ENCODE data around the gene LRRC8A.

LRRC8A gene

DNA sequence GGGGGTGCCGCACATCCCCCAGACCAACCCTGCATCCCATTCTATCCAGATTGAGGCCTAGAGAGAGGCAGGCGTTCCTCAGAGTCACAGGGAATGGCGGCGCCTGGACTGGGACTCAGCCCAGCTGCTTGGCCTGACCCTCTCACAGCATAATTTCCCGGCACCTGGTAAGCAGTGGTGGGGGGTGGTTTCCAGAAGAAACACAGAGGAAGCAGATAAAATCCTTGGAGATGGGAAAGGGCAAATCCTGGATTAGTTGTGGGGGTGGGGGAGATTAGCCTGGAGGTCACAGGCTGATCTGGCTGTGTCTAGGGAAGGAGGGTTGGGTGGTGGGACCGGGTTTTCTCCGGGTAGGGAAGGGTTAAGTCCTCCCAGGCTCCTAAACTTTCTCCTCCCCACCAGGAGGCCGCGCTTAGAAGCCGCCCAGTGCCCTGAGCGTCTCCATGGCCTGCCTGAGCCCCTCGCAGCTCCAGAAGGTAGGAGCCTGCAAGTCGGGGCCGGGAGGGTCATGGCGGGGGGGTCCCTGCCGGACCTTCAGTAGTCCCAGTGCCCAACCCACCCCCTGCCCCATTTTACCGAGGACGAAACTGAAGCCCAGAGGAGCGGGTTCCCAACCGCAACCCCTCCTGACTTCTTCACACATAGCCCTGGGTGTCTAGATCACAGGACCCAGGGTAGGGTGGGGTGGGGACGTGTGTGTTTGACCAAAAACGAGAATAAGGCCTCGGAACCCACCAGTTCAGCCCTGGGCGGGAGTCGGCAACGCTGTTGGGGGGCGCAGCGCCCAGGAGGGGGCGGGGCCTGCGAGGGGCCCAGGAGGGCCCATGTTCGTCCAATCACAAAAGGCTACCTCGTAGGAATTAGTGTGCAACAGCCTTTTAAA, 40.2 kb downstream of the LRRC8A start:
- WGBS, 2 donors (ENCODE audit: extremely low coverage in 2 of 2, insufficient read length in 2 of 2, insufficient replicate concordance in 1 of 2): no CpG with 5 or more reads among the region's 32 CpGs
- Histone ChIP-seq H3K79me1 (ENCODE audit: low read depth, low read length) (peaks cover 5% of the 10 kb centered on the region), H3K4ac (ENCODE audit: low read length) (peak overlapping the region; percentile 93), H3K27ac (replicated peaks; ENCODE audit: low read length) (peak overlapping the region; percentile 77), H4K91ac (ENCODE audit: low read depth, low read length, poor library complexity) (no peak overlapping the region), H2BK120ac (ENCODE audit: low read depth, low read length) (no peak overlapping the region), H3K23ac (ENCODE audit: low read depth, low read length, poor library complexity) (peak overlapping the region; percentile 65), H3K36me3 (replicated peaks in 1 of 2; ENCODE audit: control insufficient read depth in 2 of 2, insufficient read depth in 2 of 2, low read length in 2 of 2) (peaks cover 9 to 19% of the 10 kb centered on the region in 2 donors), H3K27me3 (ENCODE audit: control insufficient read depth in 3 of 3, insufficient read depth in 3 of 3, low read depth in 1 of 3, low read length in 3 of 3) (no peaks in the 10 kb centered on the region), H3K9me3 (replicated peaks in 1 of 2; ENCODE audit: control insufficient read depth in 2 of 2, insufficient read depth in 1 of 2, low read depth in 1 of 2, low read length in 2 of 2) (peaks cover 0 to 2% of the 10 kb centered on the region in 2 donors), H3K14ac (ENCODE audit: low read length) (peak overlapping the region; percentile 71), H3K4me1 (ENCODE audit: control insufficient read depth in 2 of 2, insufficient read depth in 1 of 2, low read depth in 1 of 2, low read length in 2 of 2) (peaks cover 8 to 11% of the 10 kb centered on the region in 2 donors), H3K4me3 (ENCODE audit: low read length in 2 of 2) (peak overlapping the region in 1 of 2 donors; percentile 77), H2BK5ac (ENCODE audit: low read length) (peak overlapping the region; percentile 96), H4K8ac (ENCODE audit: low read depth, low read length) (peak overlapping the region; percentile 43), H2AK5ac (ENCODE audit: low read depth, low read length) (peak overlapping the region; percentile 76), H2AFZ (ENCODE audit: low read length) (peak overlapping the region; percentile 84), H2BK15ac (ENCODE audit: low read length) (peak overlapping the region; percentile 30), H3K9ac (ENCODE audit: low read depth, low read length, poor library complexity) (peak overlapping the region; percentile 81), H3K4me2 (ENCODE audit: insufficient read depth, low read length, poor library complexity, severe bottlenecking) (peak overlapping the region; percentile 71), H2BK12ac (ENCODE audit: low read length) (peak overlapping the region; percentile 75), H3K18ac (ENCODE audit: low read length) (peak overlapping the region; percentile 86)
- DNase-seq (ENCODE audit: low spot score): peak; percentile 63

GRCh38 chr9:128923493-128923883, 41.6 kb downstream of the LRRC8A start:
- Histone ChIP-seq H3K14ac (ENCODE audit: low read length) (no peak overlapping the region), H4K8ac (ENCODE audit: low read depth, low read length) (no peak overlapping the region), H3K4me3 (ENCODE audit: low read length in 2 of 2) (no peak overlapping the region), H3K36me3 (replicated peaks in 1 of 2; ENCODE audit: control insufficient read depth in 2 of 2, insufficient read depth in 2 of 2, low read length in 2 of 2) (peaks cover 0 to 8% of the 10 kb centered on the region in 2 donors), H2AFZ (ENCODE audit: low read length) (no peak overlapping the region), H2BK120ac (ENCODE audit: low read depth, low read length) (no peak overlapping the region), H3K23ac (ENCODE audit: low read depth, low read length, poor library complexity) (no peak overlapping the region), H2BK15ac (ENCODE audit: low read length) (peak overlapping the region; percentile 14), H3K27ac (replicated peaks; ENCODE audit: low read length) (no peak overlapping the region), H3K9me3 (replicated peaks in 1 of 2; ENCODE audit: control insufficient read depth in 2 of 2, insufficient read depth in 1 of 2, low read depth in 1 of 2, low read length in 2 of 2) (peaks cover 0 to 2% of the 10 kb centered on the region in 2 donors), H2BK5ac (ENCODE audit: low read length) (no peak overlapping the region), H3K27me3 (ENCODE audit: control insufficient read depth in 3 of 3, insufficient read depth in 3 of 3, low read depth in 1 of 3, low read length in 3 of 3) (no peaks in the 10 kb centered on the region), H3K18ac (ENCODE audit: low read length) (no peak overlapping the region), H3K4ac (ENCODE audit: low read length) (no peak overlapping the region), H2AK5ac (ENCODE audit: low read depth, low read length) (no peak overlapping the region), H4K91ac (ENCODE audit: low read depth, low read length, poor library complexity) (no peak overlapping the region), H3K79me1 (ENCODE audit: low read depth, low read length) (peaks cover 5% of the 10 kb centered on the region), H3K4me2 (ENCODE audit: insufficient read depth, low read length, poor library complexity, severe bottlenecking) (no peak overlapping the region), H2BK12ac (ENCODE audit: low read length) (no peak overlapping the region), H3K4me1 (ENCODE audit: control insufficient read depth in 2 of 2, insufficient read depth in 1 of 2, low read depth in 1 of 2, low read length in 2 of 2) (peaks cover 8 to 11% of the 10 kb centered on the region in 2 donors), H3K9ac (ENCODE audit: low read depth, low read length, poor library complexity) (no peak overlapping the region)
- no peak for DNase-seq (ENCODE audit: low spot score)
- no CpG with 5 or more reads among the region's 6 CpGs for WGBS, 2 donors (ENCODE audit: extremely low coverage in 2 of 2, insufficient read length in 2 of 2, insufficient replicate concordance in 1 of 2)

GRCh38 chr9:128927731-128928411, 45.9 kb downstream of the LRRC8A start:
- no peak overlapping the region for H3K14ac ChIP-seq (ENCODE audit: low read length)
- no peak overlapping the region for H4K91ac ChIP-seq (ENCODE audit: low read depth, low read length, poor library complexity)
- H3K23ac ChIP-seq (ENCODE audit: low read depth, low read length, poor library complexity): no peak overlapping the region
- WGBS, 2 donors (ENCODE audit: extremely low coverage in 2 of 2, insufficient read length in 2 of 2, insufficient replicate concordance in 1 of 2): no CpG with 5 or more reads among the region's 10 CpGs
- no peak overlapping the region for H2BK5ac ChIP-seq (ENCODE audit: low read length)
- no peaks in the 10 kb centered on the region for H3K36me3 ChIP-seq (replicated peaks in 1 of 2; ENCODE audit: control insufficient read depth in 2 of 2, insufficient read depth in 2 of 2, low read length in 2 of 2)
- no peak overlapping the region for H3K4me3 ChIP-seq (ENCODE audit: low read length in 2 of 2)
- peak overlapping the region; percentile 85 for H2AFZ ChIP-seq (ENCODE audit: low read length)
- no peak overlapping the region for H2BK120ac ChIP-seq (ENCODE audit: low read depth, low read length)
- H3K9me3 ChIP-seq (replicated peaks in 1 of 2; ENCODE audit: control insufficient read depth in 2 of 2, insufficient read depth in 1 of 2, low read depth in 1 of 2, low read length in 2 of 2): no peaks in the 10 kb centered on the region
- H2BK12ac ChIP-seq (ENCODE audit: low read length): no peak overlapping the region
- H2AK5ac ChIP-seq (ENCODE audit: low read depth, low read length): no peak overlapping the region
- H4K8ac ChIP-seq (ENCODE audit: low read depth, low read length): no peak overlapping the region
- no peak overlapping the region for H3K18ac ChIP-seq (ENCODE audit: low read length)
- no peak overlapping the region for H3K27ac ChIP-seq (replicated peaks; ENCODE audit: low read length)
- no peaks in the 10 kb centered on the region for H3K27me3 ChIP-seq (ENCODE audit: control insufficient read depth in 3 of 3, insufficient read depth in 3 of 3, low read depth in 1 of 3, low read length in 3 of 3)
- no peak overlapping the region for H3K9ac ChIP-seq (ENCODE audit: low read depth, low read length, poor library complexity)
- no peaks in the 10 kb centered on the region for H3K79me1 ChIP-seq (ENCODE audit: low read depth, low read length)
- peak; percentile 64 for DNase-seq (ENCODE audit: low spot score)
- H3K4me2 ChIP-seq (ENCODE audit: insufficient read depth, low read length, poor library complexity, severe bottlenecking): no peak overlapping the region
- H3K4ac ChIP-seq (ENCODE audit: low read length): no peak overlapping the region
- no peak overlapping the region for H2BK15ac ChIP-seq (ENCODE audit: low read length)
- no peaks in the 10 kb centered on the region for H3K4me1 ChIP-seq (ENCODE audit: control insufficient read depth in 2 of 2, insufficient read depth in 1 of 2, low read depth in 1 of 2, low read length in 2 of 2)

- no peaks in the 10 kb centered on the region for H3K27me3 ChIP-seq (ENCODE audit: control insufficient read depth in 3 of 3, insufficient read depth in 3 of 3, low read depth in 1 of 3, low read length in 3 of 3)
- WGBS, 2 donors (ENCODE audit: extremely low coverage in 2 of 2, insufficient read length in 2 of 2, insufficient replicate concordance in 1 of 2): no CpG with 5 or more reads among the region's 2 CpGs
- H3K4me2 ChIP-seq (ENCODE audit: insufficient read depth, low read length, poor library complexity, severe bottlenecking): no peak overlapping the region
These were observed 46.7 kb downstream of the LRRC8A start for GRCh38 chr9:128928624-128929023.

More at GRCh38 chr9:128928624-128929023, 46.7 kb downstream of the LRRC8A start:
- Histone ChIP-seq H2BK120ac (ENCODE audit: low read depth, low read length) (no peak overlapping the region), H3K9me3 (replicated peaks in 1 of 2; ENCODE audit: control insufficient read depth in 2 of 2, insufficient read depth in 1 of 2, low read depth in 1 of 2, low read length in 2 of 2) (no peaks in the 10 kb centered on the region), H4K91ac (ENCODE audit: low read depth, low read length, poor library complexity) (no peak overlapping the region), H3K18ac (ENCODE audit: low read length) (no peak overlapping the region), H2AK5ac (ENCODE audit: low read depth, low read length) (no peak overlapping the region), H2AFZ (ENCODE audit: low read length) (peak overlapping the region; percentile 85), H2BK12ac (ENCODE audit: low read length) (no peak overlapping the region), H3K27ac (replicated peaks; ENCODE audit: low read length) (no peak overlapping the region), H3K23ac (ENCODE audit: low read depth, low read length, poor library complexity) (no peak overlapping the region), H3K36me3 (replicated peaks in 1 of 2; ENCODE audit: control insufficient read depth in 2 of 2, insufficient read depth in 2 of 2, low read length in 2 of 2) (no peaks in the 10 kb centered on the region), H3K4me1 (ENCODE audit: control insufficient read depth in 2 of 2, insufficient read depth in 1 of 2, low read depth in 1 of 2, low read length in 2 of 2) (no peaks in the 10 kb centered on the region), H2BK15ac (ENCODE audit: low read length) (no peak overlapping the region), H3K9ac (ENCODE audit: low read depth, low read length, poor library complexity) (no peak overlapping the region), H3K79me1 (ENCODE audit: low read depth, low read length) (no peaks in the 10 kb centered on the region), H3K14ac (ENCODE audit: low read length) (no peak overlapping the region), H3K4me3 (ENCODE audit: low read length in 2 of 2) (no peak overlapping the region), H2BK5ac (ENCODE audit: low read length) (no peak overlapping the region), H3K4ac (ENCODE audit: low read length) (no peak overlapping the region), H4K8ac (ENCODE audit: low read depth, low read length) (no peak overlapping the region)
- DNase-seq (ENCODE audit: low spot score): no peak

Measured in neuronal stem cell (in vitro differentiated cells).